Measurements from ENCODE around the gene ASAH2B.

Gene ASAH2B

DNA sequence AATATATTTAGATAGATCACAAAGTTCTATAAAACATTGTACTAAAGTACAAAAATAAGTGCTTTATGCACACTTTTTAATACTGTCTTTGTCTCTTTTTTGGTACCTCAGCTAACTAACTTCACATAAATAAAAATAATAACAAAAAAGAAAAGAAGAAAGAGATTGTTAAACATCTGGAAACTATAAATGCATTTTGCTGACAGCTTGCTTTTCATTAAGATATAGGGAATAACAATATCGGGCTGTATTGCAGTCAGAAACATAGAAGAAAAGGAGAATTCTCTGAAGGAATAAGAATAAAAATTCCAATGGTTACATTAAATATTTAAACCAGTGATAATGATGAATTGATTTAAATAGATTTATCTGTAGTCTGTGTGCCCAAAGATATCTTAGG lies 59.9 kb downstream of the ASAH2B start:
- DNase-seq = no peak

DNA sequence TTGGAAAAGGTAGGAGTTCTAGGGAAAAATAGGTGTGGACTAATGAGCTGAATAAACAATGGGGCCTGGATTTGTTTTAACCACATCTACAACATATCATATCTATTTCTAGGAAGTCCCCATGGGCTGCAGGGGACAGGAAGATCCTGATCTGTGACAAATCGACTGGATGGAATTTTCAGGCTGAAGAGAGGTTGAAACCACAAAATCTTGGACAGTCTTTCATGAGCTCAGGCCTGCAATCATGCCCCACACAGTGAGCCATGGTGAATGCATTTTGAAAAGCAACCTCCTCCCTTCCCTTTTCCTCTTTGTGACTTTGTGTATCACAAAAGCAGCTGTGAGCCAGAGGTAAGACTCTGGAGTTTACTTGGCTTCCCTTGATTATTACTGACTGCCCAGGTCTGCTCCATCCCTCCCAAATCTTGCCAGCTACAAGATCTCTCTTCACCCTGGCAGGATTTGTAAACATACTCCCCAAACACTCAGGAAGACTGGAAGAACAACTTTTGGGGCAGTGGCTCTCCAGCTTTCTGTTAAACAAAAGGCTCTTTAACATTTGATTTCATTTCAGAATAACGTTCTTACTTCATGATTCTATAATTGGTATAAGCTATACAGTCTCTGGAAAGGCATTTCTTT lies 66.4 kb downstream of the ASAH2B start:
- no peak for DNase-seq

DNA sequence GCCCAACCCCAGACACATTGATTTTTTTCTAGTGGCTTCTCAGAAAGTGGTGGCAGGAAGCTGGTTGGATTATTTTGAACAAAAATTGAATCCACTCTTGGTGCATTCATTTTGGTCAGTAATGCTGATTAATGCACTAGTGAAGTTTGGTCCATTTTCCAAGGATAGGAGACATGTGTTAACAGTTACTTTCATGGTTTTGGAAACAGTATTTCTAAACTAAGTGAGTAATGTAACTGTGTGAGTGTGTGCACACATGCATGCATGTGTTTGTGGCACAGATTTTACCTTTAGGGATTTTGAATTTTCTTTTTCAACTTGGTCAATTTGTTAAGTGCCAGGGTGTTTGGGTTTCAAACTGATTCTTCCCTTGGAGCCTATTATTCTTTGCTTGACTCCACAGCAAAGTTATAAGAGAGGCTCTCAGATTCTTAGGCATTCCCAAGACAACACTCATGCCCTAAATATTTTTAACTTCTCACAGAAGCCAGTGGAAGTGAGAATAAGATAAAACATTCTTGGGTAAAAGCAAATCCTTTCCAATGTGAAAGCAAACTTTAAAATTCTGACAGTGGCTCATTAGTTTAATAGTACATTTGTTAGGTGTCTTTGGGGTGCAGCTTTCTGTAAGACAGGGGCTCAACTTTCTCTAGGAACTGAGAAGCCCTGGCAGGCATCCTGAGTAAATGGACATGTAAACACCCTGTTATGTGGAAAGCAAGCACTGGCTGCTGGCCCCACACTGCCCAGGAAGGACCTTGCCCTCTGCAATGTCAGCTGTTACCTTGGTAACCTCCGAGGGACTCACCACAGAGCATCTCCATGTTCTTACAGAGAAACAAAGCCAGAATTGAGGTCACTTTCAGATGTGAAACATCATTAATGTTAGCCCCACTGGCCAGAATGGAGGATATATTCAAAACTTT lies 68.4 kb downstream of the ASAH2B start:
- no peak for DNase-seq
